HG03045 (cell line): Measurements from ENCODE around the gene VWF.
"Not testable (repeated sequence)": the region's sequence is repeated elsewhere in the genome, so short reads cannot be mapped to it uniquely, and the experiment has no call there.

ENCODE experiments used
- ATAC-seq: cut with Tn5 transposase; IDR thresholded peaks from one replicate; pipeline ENCODE4 v1.9.1; 2021; ENCODE audit warnings: mild to moderate bottlenecking, moderate library complexity; ENCODE audit not compliant: unreplicated experiment

Gene VWF

DNA sequence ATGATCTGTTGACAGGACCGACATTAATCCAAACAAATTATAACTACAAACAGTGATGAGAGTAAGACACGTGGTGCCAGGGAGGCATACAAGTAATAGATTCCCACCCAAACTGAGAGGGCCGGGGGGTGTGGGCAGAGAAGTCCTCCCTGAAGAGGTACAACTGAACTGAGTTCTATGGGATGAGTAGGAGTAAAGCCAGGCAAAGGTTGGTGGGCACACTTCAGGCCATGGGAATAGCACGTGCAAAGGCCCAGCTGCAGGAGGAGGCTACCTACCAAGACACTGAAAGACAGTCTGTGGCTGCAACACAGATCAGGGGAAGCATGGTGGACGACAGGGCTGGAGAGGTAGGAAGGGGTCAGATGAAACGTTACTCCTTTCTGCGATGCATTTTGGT lies 22.0 kb upstream of the VWF start:
- ATAC-seq, result no peak

GRCh38 chr12:6145564-6145963 lies 21.1 kb upstream of the VWF start:
- ATAC-seq, result no peak

DNA sequence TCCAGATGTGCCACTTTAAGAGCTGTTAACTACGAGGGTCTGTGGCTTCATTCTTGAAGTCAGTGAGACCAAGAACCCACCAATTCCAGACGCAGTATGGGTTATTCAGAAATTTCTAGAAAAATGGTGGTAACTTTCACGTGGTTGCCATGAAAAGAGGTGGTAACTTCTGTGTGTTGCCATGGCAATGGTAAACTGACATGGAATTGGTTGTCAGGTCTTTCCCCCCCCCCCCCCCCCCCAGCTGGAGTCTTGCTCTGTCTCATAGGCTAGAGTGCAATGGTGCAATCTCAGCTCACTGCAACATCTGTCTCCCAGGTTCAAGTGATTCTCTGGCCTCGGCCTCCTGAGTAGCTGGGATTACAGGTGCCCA lies 18.8 kb upstream of the VWF start:
- ATAC-seq, result no peak

DNA sequence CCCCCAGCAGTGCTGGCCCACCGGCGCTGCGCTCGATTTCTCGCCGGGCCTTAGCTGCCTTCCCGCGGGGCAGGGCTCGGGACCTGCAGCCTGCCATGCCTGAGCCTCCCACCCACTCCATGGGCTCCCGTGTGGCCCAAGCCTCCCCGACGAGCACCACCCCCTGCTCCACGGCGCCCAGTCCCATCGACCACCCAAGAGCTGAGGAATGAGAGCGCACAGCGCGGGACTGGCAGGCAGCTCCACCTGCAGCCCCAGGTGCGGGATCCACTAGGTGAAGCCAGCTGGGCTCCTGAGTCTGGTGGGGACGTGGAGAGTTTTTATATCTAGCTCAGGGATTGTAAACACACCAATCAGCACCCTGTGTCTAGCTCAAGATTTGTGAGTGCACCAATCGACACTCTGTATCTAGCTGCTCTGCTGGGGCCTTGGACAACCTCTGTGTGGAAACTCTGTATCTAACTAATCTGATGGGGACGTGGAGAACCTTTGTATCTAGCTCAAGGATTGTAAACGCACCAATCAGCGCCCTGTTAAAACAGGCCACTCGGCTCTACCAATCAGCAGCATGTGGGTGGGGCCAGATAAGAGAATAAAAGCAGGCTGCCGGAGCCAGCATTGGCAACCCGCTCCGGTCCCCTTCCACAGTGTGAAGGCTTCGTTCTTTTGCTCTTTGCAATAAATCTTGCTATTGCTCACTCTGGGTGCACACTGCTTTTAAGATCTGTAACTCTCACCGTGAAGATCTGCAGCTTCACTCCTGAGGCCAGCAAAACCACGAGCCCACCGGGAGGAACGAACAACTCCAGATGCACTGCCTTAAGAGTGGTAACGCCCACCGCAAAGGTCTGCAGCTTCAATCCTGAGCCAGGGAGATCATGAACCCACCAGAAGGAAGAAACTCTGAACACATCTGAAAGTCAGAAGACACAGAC lies 18.2 kb upstream of the VWF start:
- ATAC-seq, result not testable (repeated sequence)

DNA sequence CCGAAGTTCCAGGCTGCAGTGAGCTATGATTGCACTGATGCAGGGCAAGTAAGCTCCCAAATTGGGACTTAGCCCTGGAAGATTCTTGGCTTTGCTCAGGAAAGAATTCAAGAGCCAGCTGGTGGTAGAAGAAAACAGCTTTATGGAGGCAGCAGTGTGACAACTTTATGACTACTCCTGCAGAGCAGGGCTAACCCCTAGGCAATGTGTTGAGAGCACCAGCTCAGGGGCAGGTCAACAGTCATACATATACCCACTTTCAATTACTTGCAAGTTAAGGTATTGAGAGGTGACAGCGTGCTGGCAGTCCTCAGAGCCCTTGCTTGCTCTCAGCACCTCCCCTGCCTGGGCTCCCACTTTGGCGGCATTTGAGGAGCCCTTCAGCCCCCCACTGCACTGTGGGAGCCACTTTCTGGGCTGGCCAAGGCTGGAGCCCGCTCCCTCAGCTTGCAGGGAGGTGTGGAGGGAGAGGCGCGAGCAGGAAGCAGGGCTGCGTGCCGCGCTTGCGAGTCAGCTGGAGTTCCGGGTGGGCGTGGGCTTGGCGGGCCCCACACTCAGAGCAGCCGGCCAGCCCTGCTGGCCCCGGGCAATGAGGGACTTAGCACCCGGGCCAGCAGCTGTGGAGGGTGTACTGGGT lies 17.4 kb upstream of the VWF start:
- ATAC-seq, result not testable (repeated sequence)

GRCh38 chr12:6140651-6141447 lies 16.4 kb upstream of the VWF start:
- ATAC-seq, result no peak

DNA sequence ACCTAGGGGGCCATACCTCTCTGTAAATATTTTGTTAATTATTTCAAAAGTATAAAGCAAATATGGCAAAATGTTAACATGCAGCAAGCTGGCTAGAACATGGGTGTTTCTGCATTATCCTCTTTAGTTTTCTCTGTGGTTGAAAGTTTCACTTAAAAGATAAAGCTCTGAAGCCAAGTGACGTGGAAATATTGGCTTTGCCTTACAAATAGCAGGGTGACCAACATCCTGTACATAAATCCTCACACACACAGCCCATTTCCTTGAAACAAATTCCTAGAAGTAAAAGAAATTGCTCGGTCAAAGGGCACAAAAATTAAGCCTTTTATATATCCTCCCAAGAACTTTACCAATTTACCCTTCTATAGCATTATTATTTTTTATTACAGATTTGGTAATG lies 10.6 kb upstream of the VWF start:
- ATAC-seq, result no peak

DNA sequence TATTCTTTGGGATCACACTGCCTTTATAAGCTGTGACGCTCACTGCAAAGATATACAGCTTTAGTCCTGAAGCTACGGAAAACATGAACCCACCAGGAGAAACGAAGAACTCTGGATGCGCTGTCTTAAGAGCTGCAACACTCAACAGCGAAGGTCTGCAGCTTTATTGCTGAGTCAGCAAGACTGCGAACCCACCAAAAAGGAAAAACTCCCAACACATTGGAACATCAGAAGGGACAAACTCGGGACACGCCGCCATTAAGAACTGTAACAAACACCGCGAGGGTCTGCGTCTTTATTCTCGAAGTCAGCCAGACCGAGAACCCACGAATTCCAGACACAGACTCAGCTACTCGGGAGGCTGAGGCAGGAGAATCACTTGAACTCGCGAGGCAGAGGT lies 9.2 kb upstream of the VWF start:
- no peak for ATAC-seq

- ATAC-seq, result no peak
Measured at GRCh38 chr12:6132496-6132895, 8.0 kb upstream of the VWF start.

- no peak for ATAC-seq
Measured at GRCh38 chr12:6125310-6125608, 789 bp upstream of the VWF start.

DNA sequence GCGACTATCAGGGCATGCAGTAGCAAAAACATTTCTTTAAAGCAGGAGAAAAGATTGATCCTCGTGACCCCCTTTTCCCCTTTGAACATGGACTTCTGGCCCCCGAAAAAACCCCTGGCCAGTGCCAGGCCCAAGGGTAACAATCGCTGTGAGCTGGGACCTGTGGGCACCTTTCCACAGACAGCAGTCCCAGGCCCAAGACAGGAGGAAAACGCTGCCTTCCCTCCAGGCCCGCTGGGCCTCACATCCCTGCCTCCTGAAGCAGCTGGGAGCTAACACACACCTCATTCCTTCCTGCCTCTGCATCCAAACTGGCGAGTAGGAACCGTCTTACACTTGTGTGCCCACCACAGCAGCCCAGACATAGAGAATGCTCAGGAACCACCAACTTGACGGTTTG lies 1.2 kb downstream of the VWF start:
- no peak for ATAC-seq

GRCh38 chr12:6122201-6122600 lies 2.3 kb downstream of the VWF start:
- ATAC-seq, result no peak

GRCh38 chr12:6120796-6121473 lies 3.5 kb downstream of the VWF start:
- no peak for ATAC-seq

- ATAC-seq, result no peak
Measured at GRCh38 chr12:6118891-6119568, 5.4 kb downstream of the VWF start.

GRCh38 chr12:6116471-6117021 lies 7.9 kb downstream of the VWF start:
- no peak for ATAC-seq

DNA sequence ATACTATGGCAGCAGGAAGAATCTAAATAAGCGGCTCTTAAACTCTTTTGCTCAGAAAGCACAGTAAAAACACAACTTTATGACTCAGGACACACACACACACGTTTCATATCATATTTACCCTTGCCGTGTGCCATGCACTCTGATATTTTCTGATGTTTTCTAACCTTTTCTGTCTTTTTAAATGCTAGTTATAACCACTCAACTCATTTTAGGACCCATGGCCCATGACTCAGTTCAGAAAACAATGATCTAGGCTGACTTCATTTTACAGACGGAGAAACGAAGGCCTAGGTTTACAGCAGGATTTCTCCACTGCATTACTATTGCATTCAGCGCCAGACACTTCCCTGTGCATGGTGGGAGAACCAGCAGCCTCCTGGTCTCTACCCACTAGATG lies 9.1 kb downstream of the VWF start:
- ATAC-seq, result no peak

DNA sequence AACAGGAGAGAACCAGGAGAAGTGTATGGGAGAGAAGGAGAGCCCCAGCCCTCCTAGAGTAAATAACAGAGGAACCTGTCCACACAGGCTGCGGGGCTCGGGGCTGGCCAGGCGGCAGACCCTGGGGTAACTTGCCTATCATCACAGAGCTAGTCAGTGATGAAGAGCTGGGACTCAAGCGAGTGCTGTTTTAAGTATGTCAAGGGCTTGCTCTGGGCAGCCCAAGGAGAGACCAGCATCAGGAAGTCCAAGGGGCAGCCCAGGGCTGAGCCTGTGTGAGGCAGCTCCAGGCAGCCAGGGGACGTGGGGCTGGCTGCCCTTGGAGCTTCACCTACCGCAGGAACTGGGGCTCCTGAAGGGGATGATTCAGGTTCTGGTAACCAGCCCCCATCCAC lies 10.0 kb downstream of the VWF start:
- no peak for ATAC-seq

DNA sequence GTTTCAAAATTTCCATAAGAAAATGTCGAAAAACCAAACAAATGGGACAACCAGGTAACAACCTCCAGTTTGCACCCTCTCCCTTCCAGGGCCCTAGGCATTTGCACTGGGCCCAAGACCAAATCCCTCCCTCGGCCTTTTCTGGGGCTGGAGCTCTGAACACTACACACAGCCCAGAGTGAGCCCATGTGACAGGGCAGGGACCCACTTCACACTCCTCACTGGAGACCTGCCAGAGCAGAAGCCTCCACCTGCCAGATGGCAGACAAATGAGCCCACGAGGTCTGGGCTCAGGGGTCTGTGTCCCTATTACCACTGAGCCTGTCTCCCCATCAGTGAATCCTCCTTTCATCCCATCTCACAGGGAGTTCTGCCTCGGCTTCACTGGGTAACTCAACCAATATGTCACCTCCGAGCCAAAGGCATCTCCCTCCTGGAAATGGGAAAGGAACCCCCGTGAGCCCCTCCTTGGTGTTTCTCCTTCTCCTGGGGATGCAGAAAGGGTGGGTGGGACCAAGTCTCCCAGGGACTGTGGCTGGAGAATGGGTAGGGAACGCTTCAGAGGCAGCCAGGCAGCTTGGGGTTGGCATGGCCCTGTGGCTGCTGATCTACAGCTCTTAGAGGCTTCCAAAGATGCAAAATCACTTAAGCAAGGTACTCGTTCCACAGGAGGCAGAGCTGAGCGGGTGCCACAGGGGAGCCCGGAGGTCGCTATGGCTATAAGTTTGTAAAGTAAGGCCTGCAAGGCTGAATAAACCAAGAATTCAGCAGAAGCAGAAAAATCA lies 10.6 kb downstream of the VWF start:
- ATAC-seq, result no peak

DNA sequence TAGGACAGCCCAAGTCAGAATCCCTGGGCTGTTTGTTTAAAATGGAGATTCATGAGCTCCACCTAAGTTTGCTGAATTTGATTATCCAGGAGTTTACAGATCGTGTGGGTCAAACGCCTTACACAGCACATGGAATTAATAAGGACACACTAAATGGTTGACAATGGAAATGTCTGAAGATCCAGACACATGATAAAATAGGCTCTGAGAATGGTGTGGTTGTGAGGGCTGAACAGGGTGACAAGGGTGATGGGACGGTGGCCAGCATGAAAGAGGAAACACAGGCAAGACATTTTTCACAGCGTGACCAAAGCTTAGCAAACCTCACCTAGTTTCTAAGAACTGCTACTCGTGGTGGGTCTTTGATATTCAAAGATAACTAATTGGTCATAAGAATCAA lies 12.5 kb downstream of the VWF start:
- ATAC-seq, result no peak

GRCh38 chr12:6110006-6110405 lies 14.5 kb downstream of the VWF start:
- no peak for ATAC-seq
